GM19043 (cell line): ENCODE results near the gene NPHS1.
"Not testable (repeated sequence)": the region's sequence is repeated elsewhere in the genome, so short reads cannot be mapped to it uniquely, and the experiment has no call there.

ENCODE experiments used
- ATAC-seq: cut with Tn5 transposase; IDR thresholded peaks from one replicate; pipeline ENCODE4 v1.9.1; 2021; ENCODE audit warnings: low read depth; ENCODE audit not compliant: unreplicated experiment

The NPHS1 gene

DNA sequence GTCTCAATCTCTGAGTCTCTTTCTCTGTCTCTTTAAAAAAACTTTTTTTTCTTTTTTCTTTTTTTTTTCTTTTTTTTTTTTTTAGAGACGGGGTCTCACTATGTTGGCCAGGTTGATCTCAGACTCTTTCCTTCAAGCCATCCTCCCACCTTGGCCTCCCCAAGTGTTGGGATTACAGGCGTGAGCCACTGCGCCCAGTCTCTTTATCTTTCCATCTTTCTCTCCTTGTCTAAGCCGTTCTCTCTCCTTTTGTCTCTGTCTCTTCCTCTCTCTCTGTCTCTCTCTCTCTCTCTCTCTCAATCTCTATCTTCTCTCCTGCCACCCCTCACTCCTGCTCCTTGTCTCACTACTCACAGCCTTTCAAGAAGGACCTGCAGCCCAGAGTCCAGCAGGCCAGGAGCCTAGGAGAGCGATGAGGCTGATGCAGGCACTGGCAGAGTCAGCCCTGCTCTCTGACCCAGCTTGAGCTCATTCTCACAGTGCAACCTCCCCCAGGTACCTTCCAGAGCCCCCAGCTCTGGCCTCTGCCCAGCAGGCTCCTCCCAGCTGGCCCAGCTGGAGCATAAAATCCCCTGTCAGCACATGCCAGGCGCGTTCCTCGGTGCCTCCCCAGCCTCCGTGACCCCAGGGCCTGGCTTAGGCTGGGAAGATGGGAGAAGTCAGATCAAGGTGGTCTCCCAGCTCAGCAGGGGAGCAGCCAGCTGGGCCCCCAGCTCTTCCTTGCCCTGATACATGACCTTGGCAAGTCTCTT lies at the start of gene NPHS1:
NPHS1 (minus strand) TSS at position 476 of the 752 bp plus-strand sequence. CDS start 667 bp downstream, outside the sequence.
- no peak for ATAC-seq

GRCh38 chr19:35901055-35901644 lies 48.8 kb upstream of the NPHS1 start:
- no peak for ATAC-seq

DNA sequence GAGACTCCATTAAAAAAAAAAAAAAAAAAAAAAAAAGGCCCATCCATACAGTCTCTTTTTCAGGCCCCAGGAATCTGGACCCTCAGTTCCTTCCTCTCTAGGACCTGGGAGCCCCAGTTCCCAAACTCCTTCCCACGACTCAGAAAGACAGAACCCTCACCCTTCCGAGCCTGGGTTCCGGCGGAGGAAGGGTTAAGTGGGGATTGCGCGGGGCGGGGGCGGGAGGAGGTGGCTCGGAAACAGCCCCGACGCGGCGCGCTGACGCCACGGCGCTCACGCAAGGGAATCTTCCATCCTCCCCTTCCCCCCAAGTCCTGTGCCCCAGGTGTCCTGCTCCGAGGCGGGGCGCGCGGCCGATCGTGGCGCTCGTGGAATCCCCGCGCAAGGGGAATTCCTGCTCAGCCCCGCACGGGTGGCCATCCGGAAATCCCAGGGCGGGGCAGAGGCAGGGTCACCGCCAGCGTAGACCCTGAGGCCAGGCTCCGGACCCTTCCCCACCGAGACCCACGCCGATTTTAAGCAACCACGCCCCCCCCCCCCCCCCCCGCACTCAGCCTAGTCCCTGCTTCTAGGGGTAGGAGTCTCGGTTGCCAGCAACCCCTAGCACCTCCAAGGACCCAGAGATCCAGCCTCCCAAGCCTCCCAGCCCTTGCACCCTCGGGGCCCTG lies 47.4 kb upstream of the NPHS1 start:
- no peak for ATAC-seq

GRCh38 chr19:35898499-35898809 lies 46.1 kb upstream of the NPHS1 start:
- ATAC-seq: no peak

- ATAC-seq: no peak
Measured at GRCh38 chr19:35897706-35898451, 45.6 kb upstream of the NPHS1 start.

- ATAC-seq: no peak
Measured at GRCh38 chr19:35896643-35897040, 44.3 kb upstream of the NPHS1 start.

DNA sequence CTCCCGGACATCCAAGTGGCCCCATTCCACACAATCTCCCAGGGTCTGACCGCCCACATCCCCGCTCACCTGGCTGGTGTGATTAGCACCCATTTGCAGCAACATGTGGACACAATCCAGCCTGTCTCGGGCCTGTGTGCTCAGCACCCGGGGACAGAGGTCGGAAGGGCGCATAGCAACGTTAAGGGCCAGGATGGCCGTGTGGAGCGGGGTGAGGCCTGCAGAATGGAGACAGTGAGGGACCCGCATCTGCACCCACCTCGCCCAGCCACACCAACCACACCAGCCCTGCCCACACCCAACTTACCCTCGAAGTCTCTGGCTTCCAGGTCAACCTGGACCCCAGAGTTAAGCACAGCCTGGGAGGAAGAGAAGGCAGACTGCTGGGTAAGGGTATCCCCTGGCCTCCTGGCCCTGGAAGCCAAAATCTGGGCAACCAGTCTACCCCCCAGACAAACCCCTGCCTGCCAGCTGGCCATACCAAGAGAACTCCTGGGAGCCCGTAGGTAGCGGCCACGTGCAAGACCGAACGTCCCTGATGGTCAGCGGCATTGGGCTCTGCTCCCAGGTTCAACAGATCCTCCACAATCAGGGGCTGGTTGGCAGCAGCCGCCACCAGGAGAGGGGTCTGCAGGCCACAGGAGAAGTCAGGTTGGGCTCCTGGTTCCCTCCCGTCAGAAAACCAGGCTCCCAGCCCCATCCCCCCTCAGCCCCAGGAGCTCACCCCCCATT lies 43.8 kb upstream of the NPHS1 start:
- ATAC-seq: no peak

- no peak for ATAC-seq
Measured at GRCh38 chr19:35894342-35894741, 42.0 kb upstream of the NPHS1 start.

DNA sequence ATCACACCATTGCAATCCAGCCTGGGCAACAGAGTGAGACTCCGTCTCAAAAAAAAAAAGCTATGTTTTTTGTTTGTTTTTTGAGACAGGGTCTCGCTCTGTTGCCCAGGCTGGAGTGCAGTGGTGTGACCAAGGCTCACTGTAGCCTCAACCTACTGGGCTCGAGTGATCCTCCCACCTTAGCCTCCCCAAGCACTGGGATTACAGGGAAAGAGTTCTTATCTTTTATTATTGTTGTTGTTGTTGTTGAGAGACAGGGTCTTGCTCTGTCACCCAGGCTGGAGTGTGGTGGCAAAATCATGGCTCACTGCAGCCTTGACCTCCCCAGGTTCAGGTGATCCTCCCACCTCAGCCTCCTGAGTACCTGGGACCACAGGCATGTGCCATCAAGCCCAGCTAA lies 39.5 kb upstream of the NPHS1 start:
- ATAC-seq: not testable (repeated sequence)

DNA sequence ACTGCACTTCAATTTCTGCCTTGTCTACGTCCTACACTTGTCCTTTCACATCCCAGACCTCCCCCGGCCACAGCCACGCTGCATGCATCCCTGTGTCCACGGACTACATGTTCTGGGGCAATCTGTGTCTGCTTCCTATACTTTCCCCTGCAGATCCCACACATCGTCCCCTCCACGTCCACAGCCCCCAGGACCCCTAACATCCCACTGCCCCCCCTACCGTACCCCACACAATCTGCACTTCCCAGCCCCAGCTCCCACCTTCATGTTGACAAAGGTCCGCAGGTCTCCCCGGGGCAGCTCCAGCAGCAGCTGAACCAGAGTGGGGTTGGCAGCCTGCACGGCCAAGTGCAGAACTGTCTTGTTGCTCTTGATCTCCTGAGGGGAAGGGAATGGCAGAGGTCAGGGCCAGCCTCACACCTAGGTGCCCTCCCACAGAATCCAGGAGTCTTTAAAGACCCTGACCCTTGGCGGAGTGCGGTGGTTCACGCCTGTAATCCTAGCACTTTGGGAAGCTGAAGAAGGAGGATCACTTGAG lies 37.9 kb upstream of the NPHS1 start:
- no peak for ATAC-seq

DNA sequence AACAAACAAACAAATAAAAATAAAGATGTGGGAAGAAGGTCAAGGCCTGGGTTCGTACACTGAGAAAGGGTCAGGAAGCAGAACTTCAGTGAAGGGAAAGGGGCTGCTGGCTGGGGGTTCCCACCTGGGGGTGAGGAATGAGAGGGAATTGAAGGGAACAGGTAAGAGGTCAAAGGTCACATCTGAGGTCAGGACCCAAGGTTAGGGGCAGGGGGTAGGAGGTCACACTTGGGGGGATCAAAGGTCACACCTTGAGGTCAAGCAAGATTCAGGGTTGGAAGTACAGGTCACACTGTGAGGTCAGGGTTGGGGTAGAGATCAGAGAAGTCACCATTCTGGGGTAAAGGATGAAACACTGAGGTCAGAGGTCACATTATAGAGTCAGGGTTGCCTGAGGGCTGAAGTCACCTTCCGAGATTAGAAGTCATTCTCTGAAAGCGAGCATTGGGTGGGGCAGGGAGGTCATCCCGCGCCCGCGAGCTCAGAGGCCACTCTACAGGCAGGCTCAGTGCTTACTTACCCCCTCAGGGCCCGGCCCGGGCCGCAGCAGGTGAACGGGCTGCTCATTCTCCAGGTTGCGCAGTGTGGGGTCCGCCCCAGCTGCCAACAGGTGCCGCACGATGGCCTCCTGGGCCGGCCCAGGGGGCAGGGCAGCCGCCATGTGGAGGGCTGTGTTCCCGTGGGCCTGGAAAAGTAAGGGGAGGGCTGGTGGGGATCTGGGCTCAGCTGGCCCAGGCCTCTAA lies 37.2 kb upstream of the NPHS1 start:
- ATAC-seq: no peak

GRCh38 chr19:35888398-35888797 lies 36.1 kb upstream of the NPHS1 start:
- ATAC-seq: no peak

- no peak for ATAC-seq
Measured at GRCh38 chr19:35887197-35887596, 34.9 kb upstream of the NPHS1 start.

GRCh38 chr19:35885904-35886303 lies 33.6 kb upstream of the NPHS1 start:
- ATAC-seq: no peak

DNA sequence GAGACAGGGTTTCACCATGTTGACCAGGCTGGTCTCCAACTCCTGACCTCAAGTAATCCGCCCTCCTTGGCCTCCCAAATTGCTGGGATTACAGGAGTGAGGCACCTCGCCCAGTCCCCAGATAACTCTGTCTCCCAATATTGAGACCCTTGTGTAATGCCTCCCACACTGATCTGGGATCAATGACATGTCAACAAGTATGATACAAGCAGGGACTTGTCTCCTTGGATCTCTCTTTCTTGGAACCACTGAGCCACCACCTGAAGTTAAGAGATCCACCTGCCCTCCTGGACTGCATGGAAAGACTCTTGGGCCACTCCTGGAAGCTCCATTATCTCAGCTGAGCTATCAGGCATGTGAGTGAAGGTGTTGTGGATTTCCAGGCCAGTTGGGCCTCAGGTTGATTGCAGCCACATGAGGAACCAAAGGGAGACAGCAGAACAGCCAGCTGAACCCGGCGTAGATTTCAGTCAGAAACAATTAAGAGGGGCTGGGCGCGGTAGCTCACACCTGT lies 33.0 kb upstream of the NPHS1 start:
- ATAC-seq: no peak

DNA sequence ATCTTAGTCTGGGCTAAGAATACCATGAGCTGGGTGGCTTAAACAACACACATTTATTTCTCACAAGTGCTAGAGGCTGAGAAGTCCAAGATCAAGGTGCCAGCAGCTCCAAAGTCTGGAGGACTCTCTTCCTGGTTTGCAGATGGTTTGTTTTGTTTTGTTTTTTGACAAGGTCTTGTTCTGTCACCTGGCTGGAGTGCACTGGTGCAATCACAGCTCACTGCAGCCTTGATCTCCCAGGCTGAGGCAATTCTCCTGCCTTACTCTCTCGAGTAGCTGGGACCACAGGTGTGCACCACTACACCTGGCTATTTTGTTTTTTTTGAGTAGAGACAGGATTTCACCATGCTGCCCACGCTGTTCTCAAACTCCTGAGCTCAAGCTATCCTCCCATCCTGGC lies 31.6 kb upstream of the NPHS1 start:
- no peak for ATAC-seq

DNA sequence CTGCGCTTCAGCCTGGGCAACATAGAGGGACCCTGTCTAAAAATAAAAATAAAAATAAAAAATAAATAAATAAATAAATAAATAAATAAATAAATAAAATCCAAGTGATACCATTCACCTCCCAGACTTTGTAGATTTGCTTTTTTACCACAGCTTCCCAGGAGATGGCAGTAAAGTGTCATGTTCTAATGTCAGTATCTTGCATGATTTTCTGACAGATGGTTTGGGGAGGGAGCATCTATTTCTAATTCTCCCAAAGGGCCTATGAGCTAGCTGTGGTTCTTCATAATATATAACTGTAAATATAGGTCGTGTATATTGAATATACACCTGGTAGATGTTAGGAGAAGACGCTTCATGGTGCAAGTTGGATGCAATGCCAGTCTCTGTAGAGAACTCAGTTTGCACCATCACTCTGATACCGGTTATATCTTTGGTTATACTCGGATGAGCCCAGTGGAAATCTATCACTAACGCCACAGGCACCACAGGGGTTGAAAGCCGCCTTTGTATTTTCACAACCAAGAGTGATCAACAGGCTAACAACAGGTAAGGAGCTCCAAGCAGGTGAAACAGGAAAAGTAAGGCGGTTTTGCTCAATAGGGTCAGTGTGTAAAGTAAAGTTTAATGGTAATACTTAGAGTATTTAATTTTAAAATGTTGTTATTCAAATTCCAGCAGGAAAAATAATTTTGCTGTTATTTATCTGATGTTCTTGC lies 30.0 kb upstream of the NPHS1 start:
- ATAC-seq: no peak

DNA sequence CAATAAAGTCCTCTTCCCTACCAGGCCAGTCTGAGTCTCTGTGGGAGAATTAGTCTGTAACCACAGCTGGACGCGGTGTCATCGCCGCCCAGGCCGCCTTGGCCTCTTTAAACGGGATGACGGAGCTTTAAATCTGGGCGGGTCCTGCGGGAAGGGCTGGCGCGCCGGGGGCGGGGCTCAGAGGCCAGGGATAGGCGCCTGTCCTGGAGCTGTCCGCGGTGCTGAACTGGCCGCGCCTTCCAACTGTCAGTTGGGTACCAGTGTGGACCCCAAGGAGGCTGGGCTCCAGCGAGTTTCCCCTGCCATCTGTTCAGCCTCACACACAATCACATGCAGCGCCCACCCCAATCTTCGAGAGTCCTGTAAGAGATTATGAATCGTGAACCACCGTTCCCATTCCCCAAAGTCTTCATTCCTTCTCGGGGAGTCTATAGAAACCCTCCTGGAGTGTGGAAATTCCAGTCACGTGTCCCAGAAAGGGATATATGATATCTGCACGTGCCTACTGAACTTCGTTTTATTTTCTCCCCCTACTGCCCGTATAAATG lies 27.5 kb upstream of the NPHS1 start:
- ATAC-seq: no peak

DNA sequence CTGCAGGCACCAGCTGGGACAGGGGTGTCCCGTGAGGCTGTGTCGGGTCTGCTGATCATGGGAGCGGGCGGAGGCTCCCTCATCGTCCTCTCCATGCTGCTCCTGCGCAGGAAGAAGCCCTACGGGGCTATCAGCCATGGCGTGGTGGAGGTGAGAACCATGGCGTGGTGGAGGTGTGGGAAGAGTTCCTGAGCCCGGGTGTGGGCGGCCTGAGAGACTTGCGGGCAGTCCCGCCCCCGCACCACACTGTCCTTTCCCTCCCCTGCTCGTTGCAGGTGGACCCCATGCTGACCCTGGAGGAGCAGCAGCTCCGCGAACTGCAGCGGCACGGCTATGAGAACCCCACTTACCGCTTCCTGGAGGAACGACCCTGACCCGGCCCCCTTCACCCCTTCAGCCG lies 26.8 kb upstream of the NPHS1 start:
- ATAC-seq: no peak
